H1 (cell line): Measurements from ENCODE around the gene ZNF835. TPM values are rescaled to one million over a fixed set of nuclear protein-coding genes. Genes with fewer than 3 reads are reported as not detected.

ENCODE experiments used
- CTCF ChIA-PET: fragments of 300-600 bp; sonication (Branson Sonifier 250); formaldehyde crosslinking; loops from one replicate; lab custom pipeline; 2021; ENCODE audit not compliant: partially characterized antibody; lab: Charles Lee
- POLR2A ChIA-PET: fragments of 300-600 bp; sonication (Branson Sonifier 250); formaldehyde crosslinking; loops from one replicate; lab custom pipeline; 2021; ENCODE audit warnings: inconsistent platforms; ENCODE audit not compliant: partially characterized antibody; lab: Charles Lee
- DNase-seq, 2 experiments: peaks; one replicate each; pipeline versions ENCODE4 v3.0.0 to v3.0.0-alpha.2; 2010 to 2022; ENCODE audit warnings: low spot score in 2 of 2, low read depth in 1 of 2, mixed read lengths in 1 of 2
- FAIRE-seq: peaks from 2 replicates; lab custom pipeline; 2011; peaks lifted over from hg19 to GRCh38; lab: Jason Lieb, UNC
- H2AFZ ChIP-seq: 2 replicates; pipeline ENCODE4 v1.8.1; 2012; ENCODE audit warnings: low read length, inconsistent platforms
- H2AK5ac ChIP-seq: 2 replicates; pipeline ENCODE4 v1.6.1; 2013; ENCODE audit warnings: low read depth, low read length
- H2BK120ac ChIP-seq: replicated peaks from 2 replicates; pipeline ENCODE3; 2013; ENCODE audit warnings: low read depth, low read length, inconsistent platforms
- H2BK12ac ChIP-seq: 2 replicates; pipeline ENCODE4 v1.6.1; 2013; ENCODE audit warnings: low read depth, low read length
- H2BK15ac ChIP-seq: 2 replicates; pipeline ENCODE4 v1.6.1; 2013; ENCODE audit warnings: low read length
- H2BK20ac ChIP-seq: 2 replicates; pipeline ENCODE4 v1.6.1; 2013; ENCODE audit warnings: low read length
- H2BK5ac ChIP-seq: 2 replicates; pipeline ENCODE4 v1.6.1; 2013; ENCODE audit warnings: low read depth, low read length
- H3K14ac ChIP-seq: 2 replicates; pipeline ENCODE4 v1.6.1; 2013; ENCODE audit warnings: inconsistent platforms; ENCODE audit not compliant: insufficient read length
- H3K18ac ChIP-seq: 2 replicates; pipeline ENCODE4 v1.6.1; 2013; ENCODE audit warnings: low read length; ENCODE audit errors: extremely low read depth
- H3K23ac ChIP-seq: 2 replicates; pipeline ENCODE4 v1.6.1; 2013; ENCODE audit warnings: inconsistent platforms; ENCODE audit not compliant: insufficient read length
- H3K23me2 ChIP-seq: 2 replicates; pipeline ENCODE4 v1.6.1; 2013; ENCODE audit warnings: low read depth, low read length
- H3K27ac ChIP-seq: 2 replicates; pipeline ENCODE4 v1.6.1; 2011; ENCODE audit warnings: low read depth, low read length, inconsistent platforms
- H3K27me3 ChIP-seq, 4 experiments: replicated peaks in 1 of 4; 1 replicate in 1 of 4; 2 replicates in 3 of 4; pipeline versions ENCODE4 v1.6.1 to v1.8.1; 2011 to 2013; ENCODE audit warnings: low read length in 3 of 4, mild to moderate bottlenecking in 3 of 4, inconsistent platforms in 2 of 4, mixed read lengths in 2 of 4, moderate library complexity in 1 of 4; ENCODE audit not compliant: control insufficient read depth in 3 of 4, insufficient read depth in 3 of 4; ENCODE audit errors: extremely low read depth in 1 of 4
- H3K36me3 ChIP-seq, 4 experiments: 2 replicates each; pipeline versions ENCODE4 v1.6.1 to v1.8.1; 2011 to 2013; ENCODE audit warnings: mild to moderate bottlenecking in 4 of 4, low read length in 3 of 4, moderate library complexity in 2 of 4, control low read depth in 1 of 4, inconsistent platforms in 1 of 4; ENCODE audit not compliant: insufficient read depth in 4 of 4, control insufficient read depth in 2 of 4
- H3K4ac ChIP-seq: replicated peaks from 2 replicates; pipeline ENCODE3; 2013; ENCODE audit warnings: low read length, low read depth, mixed read lengths, inconsistent platforms; ENCODE audit not compliant: insufficient read length
- H3K4me1 ChIP-seq, 4 experiments: replicated peaks in 1 of 4; 1 replicate in 1 of 4; 2 replicates in 3 of 4; pipeline versions ENCODE4 v1.6.1 to v1.8.1; 2011 to 2013; ENCODE audit warnings: low read length in 3 of 4, inconsistent platforms in 2 of 4, mixed read lengths in 1 of 4; ENCODE audit not compliant: insufficient read depth in 4 of 4, control insufficient read depth in 3 of 4
- H3K4me2 ChIP-seq, 2 experiments: 2 replicates each; pipeline versions ENCODE4 v1.6.1 to v1.8.1; 2011 to 2013; ENCODE audit warnings: low read depth in 2 of 2, low read length in 2 of 2, control low read depth in 1 of 2, inconsistent platforms in 1 of 2, mild to moderate bottlenecking in 1 of 2; ENCODE audit not compliant: insufficient read depth in 1 of 2
- H3K4me3 ChIP-seq, 4 experiments: fragments of 200-600, 300-600 bp in 1 of 4; sonication (generic), shearing (Covaris generic), sonication (Bioruptor Twin) in 1 of 4; 2 replicates each; pipeline versions ENCODE4 v1.5.1 to v1.8.1; 2011 to 2016; ENCODE audit warnings: low read length in 4 of 4, low read depth in 3 of 4, control low read depth in 2 of 4, inconsistent platforms in 2 of 4, mild to moderate bottlenecking in 2 of 4, mixed read lengths in 1 of 4, moderate library complexity in 1 of 4; ENCODE audit not compliant: insufficient read depth in 2 of 4; ENCODE audit errors: extremely low read depth in 1 of 4
- H3K56ac ChIP-seq: replicated peaks from 2 replicates; pipeline ENCODE3; 2013; ENCODE audit warnings: low read depth, mild to moderate bottlenecking, mixed read lengths, low read length, inconsistent platforms; ENCODE audit not compliant: insufficient read length
- H3K79me1 ChIP-seq: 2 replicates; pipeline ENCODE4 v1.6.1; 2013; ENCODE audit warnings: low read depth, low read length, control low read depth
- H3K79me2 ChIP-seq, 2 experiments: 2 replicates each; pipeline versions ENCODE4 v1.6.1 to v1.8.1; 2012 to 2013; ENCODE audit warnings: low read length in 2 of 2, mild to moderate bottlenecking in 2 of 2, inconsistent platforms in 1 of 2; ENCODE audit not compliant: insufficient read depth in 2 of 2, control insufficient read depth in 1 of 2
- H3K9ac ChIP-seq, 4 experiments: replicated peaks in 1 of 4; 1 replicate in 1 of 4; 2 replicates in 3 of 4; pipeline versions ENCODE4 v1.6.1 to v1.8.1; 2011 to 2013; ENCODE audit warnings: low read depth in 3 of 4, low read length in 3 of 4, control low read depth in 2 of 4, mild to moderate bottlenecking in 2 of 4, moderate library complexity in 2 of 4, inconsistent platforms in 1 of 4; ENCODE audit errors: extremely low read depth in 1 of 4
- H3K9me3 ChIP-seq, 2 experiments: 2 replicates each; pipeline versions ENCODE4 v1.6.1 to v1.8.1; 2012 to 2013; ENCODE audit warnings: mild to moderate bottlenecking in 2 of 2, moderate library complexity in 2 of 2, control low read depth in 1 of 2, inconsistent platforms in 1 of 2, low read depth in 1 of 2, low read length in 1 of 2, mixed read lengths in 1 of 2; ENCODE audit not compliant: insufficient read depth in 2 of 2
- H4K20me1 ChIP-seq, 2 experiments: replicated peaks in 1 of 2; 2 replicates each; pipeline versions ENCODE3 to v1.8.1; 2011 to 2013; ENCODE audit warnings: inconsistent platforms in 2 of 2, low read length in 2 of 2, mild to moderate bottlenecking in 1 of 2; ENCODE audit not compliant: insufficient read depth in 2 of 2, control insufficient read depth in 1 of 2
- H4K5ac ChIP-seq: 2 replicates; pipeline ENCODE4 v1.6.1; 2013; ENCODE audit warnings: low read length, low read depth, mixed read lengths, inconsistent platforms; ENCODE audit not compliant: insufficient read length
- H4K8ac ChIP-seq: 2 replicates; pipeline ENCODE4 v1.8.0; 2013; ENCODE audit warnings: mild to moderate bottlenecking, moderate library complexity, low read length, inconsistent platforms; ENCODE audit not compliant: insufficient read depth; ENCODE audit errors: extremely low read depth
- H4K91ac ChIP-seq: replicated peaks from 2 replicates; pipeline ENCODE3; 2013; ENCODE audit warnings: low read length, mixed read lengths, inconsistent platforms; ENCODE audit not compliant: insufficient read length
- RAD21 ChIP-seq, 2 experiments: IDR thresholded peaks in 1 of 2; conservative IDR thresholded peaks in 1 of 2; 2 replicates each; pipeline ENCODE4 v1.6.1; 2011; ENCODE audit warnings: low read depth in 2 of 2, low read length in 2 of 2, improper control_type of control experiment in 1 of 2, inconsistent platforms in 1 of 2, mild to moderate bottlenecking in 1 of 2, moderate library complexity in 1 of 2
- TCF12 ChIP-seq: IDR thresholded peaks from 2 replicates; pipeline ENCODE4 v1.6.1; 2011; ENCODE audit warnings: low read depth, mild to moderate bottlenecking, low read length
- WGBS, 2 experiments: shearing (Covaris generic) in 1 of 2; methylation state at CpG; one replicate each; pipeline versions ENCODE4 v1.1.6 to v1.1.7; 2013 to 2015; ENCODE audit warnings: low lambda C conversion rate in 2 of 2, mixed read lengths in 2 of 2, inconsistent platforms in 1 of 2, low coverage in 1 of 2, missing lambda C conversion rate in 1 of 2; ENCODE audit not compliant: insufficient replicate concordance in 2 of 2, insufficient coverage in 1 of 2, insufficient read length in 1 of 2; ENCODE audit errors: extremely low coverage in 1 of 2, missing lambda C conversion rate in 1 of 2; 5-methylcytosine and 5-hydroxymethylcytosine counted together
- polyA plus RNA-seq, 7 experiments: library from polyadenylated mRNA; depleted of rRNA in 3 of 7; stranded (reverse) in 5 of 7; unstranded in 2 of 7; fragments of >200 nt in 5 of 7; fragments of 200-250 nt in 2 of 7; gene quantifications; 1 replicate in 5 of 7; 2 replicates in 1 of 7; 4 replicates in 1 of 7; pipeline versions ENCODE4 v1.2.1 to v1.2.3, GENCODE V29; 2011 to 2013; ENCODE audit warnings: missing spikeins in 2 of 7, mixed read lengths in 2 of 7
- total RNA-seq: library from RNA; stranded (reverse); fragmentation: NEBNext Ultra II Directional; extraction: Animal tissue kit (Norgen Biotek cat#: 25700); gene quantifications from 2 replicates; pipeline ENCODE4 v1.2.1, GENCODE V29; 2021
- TF ChIP-seq, protein P1 (sequence below), 3 experiments: IDR thresholded peaks; 1 replicate in 2 of 3; 2 replicates in 1 of 3; pipeline versions ENCODE4 v1.5.1 to v1.6.1; 2011; ENCODE audit warnings: low read length in 3 of 3, mild to moderate bottlenecking in 3 of 3, inconsistent platforms in 2 of 3, low read depth in 1 of 3, moderate library complexity in 1 of 3; ENCODE audit not compliant: insufficient read depth in 1 of 3; ENCODE audit errors: control extremely low read depth in 1 of 3

Gene ZNF835
- total and polyA plus RNA-seq, 2 of the 8 experiments (the other 6 are each of a cell fraction or from before 2014, with no cell fraction given), result 0.02 to 1.8 TPM

DNA sequence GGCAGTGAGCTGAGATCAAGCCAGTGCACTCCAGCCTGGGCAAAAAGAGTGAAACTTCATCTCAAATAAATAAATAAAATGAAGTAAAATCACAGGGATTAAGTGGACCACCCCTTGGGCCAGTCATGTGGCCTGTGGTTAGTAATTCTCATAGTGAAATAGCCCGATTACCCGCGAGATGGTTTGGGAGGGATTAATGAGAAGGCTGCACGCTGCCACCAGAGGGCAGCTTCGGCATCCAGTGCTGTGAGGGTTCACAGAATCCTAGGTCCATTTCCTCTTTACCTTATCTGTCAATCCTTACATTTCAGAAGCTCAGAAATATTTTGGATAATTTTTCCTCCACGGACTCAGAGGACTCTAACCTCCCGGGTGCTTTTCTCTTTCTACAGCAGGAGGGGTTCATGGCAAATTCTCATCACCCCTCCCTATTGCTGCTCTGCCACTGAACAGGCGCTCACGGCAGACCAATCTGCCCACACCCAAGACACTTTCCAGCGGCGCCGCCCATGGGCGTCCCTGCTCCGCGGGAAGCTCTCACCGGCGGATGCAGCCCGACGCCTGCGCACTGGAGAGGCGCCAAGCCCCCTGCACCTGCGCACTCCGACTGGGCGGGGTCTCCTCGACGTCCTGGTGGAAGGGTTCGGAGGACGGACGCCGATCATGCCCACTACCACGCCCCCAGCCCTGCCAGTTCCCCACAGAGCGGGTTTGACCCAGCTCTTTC, 11.0 kb downstream of the ZNF835 start:
- Histone ChIP-seq H3K4me1 (no peaks in the 10 kb centered on the region), H3K18ac (no peak overlapping the region), H2BK15ac (no peak overlapping the region), H3K27ac (no peak overlapping the region), H3K23ac (no peak overlapping the region), H2BK5ac (no peak overlapping the region), H3K9ac (no peak overlapping the region), H4K91ac (no peak overlapping the region), H2AFZ (no peak overlapping the region), H2BK12ac (no peak overlapping the region), H3K36me3 (no peaks in the 10 kb centered on the region; a peak in 1 of 8 replicates), H3K14ac (no peak overlapping the region), H2AK5ac (no peak overlapping the region), H3K27me3 (no peaks in the 10 kb centered on the region), H3K4me3 (no peak overlapping the region), H3K9me3 (peaks cover 48 to 82% of the 10 kb centered on the region in 2 experiments), H4K20me1 (no peaks in the 10 kb centered on the region), H4K8ac (no peak overlapping the region), H3K4ac (no peak overlapping the region), H3K56ac (no peak overlapping the region), H3K4me2 (no peak overlapping the region), H2BK120ac (no peak overlapping the region), H2BK20ac (no peak overlapping the region), H3K79me2 (no peaks in the 10 kb centered on the region), H4K5ac (no peak overlapping the region), H3K79me1 (no peaks in the 10 kb centered on the region), H3K23me2 (no peaks in the 10 kb centered on the region)
- FAIRE-seq (no peak), DNase-seq (no peak)
- POLR2A ChIA-PET, result no interaction called here
- WGBS, 2 experiments, result 86% methylated on average over 29 of the region's 32 CpGs; no CpG with 5 or more reads in 1 of the 2 experiments
- TF ChIP-seq TCF12, result no peak
- peak in 1 of 2 experiments; percentile 18; a peak in 2 of 4 replicates for TF ChIP-seq RAD21 (IDR thresholded peaks at IDR 0.05 in 1 of 2, conservative IDR thresholded peaks at IDR 0.05 in 1 of 2; ENCODE audit: low read depth in 2 of 2, low read length in 2 of 2)
- TF ChIP-seq, protein P1, sequence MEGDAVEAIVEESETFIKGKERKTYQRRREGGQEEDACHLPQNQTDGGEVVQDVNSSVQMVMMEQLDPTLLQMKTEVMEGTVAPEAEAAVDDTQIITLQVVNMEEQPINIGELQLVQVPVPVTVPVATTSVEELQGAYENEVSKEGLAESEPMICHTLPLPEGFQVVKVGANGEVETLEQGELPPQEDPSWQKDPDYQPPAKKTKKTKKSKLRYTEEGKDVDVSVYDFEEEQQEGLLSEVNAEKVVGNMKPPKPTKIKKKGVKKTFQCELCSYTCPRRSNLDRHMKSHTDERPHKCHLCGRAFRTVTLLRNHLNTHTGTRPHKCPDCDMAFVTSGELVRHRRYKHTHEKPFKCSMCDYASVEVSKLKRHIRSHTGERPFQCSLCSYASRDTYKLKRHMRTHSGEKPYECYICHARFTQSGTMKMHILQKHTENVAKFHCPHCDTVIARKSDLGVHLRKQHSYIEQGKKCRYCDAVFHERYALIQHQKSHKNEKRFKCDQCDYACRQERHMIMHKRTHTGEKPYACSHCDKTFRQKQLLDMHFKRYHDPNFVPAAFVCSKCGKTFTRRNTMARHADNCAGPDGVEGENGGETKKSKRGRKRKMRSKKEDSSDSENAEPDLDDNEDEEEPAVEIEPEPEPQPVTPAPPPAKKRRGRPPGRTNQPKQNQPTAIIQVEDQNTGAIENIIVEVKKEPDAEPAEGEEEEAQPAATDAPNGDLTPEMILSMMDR (IDR thresholded peaks at IDR 0.05; ENCODE audit: control extremely low read depth in 1 of 3, insufficient read depth in 1 of 3, low read depth in 1 of 3, low read length in 3 of 3), result peak in 2 of 3 experiments; percentile 8 to 10; a peak in 2 of 4 replicates
- CTCF ChIA-PET, result no interaction called here
